GM21825 (cell line): ENCODE results near the gene SLC25A13.
A peak's percentile ranks its signal among the peaks of the same experiment; 100 is the strongest.

Source experiments
- ATAC-seq: cut with Tn5 transposase; IDR thresholded peaks from one replicate; pipeline ENCODE4 v1.9.1; 2021; ENCODE audit warnings: mild to moderate bottlenecking, moderate library complexity; ENCODE audit not compliant: unreplicated experiment

Gene SLC25A13

DNA sequence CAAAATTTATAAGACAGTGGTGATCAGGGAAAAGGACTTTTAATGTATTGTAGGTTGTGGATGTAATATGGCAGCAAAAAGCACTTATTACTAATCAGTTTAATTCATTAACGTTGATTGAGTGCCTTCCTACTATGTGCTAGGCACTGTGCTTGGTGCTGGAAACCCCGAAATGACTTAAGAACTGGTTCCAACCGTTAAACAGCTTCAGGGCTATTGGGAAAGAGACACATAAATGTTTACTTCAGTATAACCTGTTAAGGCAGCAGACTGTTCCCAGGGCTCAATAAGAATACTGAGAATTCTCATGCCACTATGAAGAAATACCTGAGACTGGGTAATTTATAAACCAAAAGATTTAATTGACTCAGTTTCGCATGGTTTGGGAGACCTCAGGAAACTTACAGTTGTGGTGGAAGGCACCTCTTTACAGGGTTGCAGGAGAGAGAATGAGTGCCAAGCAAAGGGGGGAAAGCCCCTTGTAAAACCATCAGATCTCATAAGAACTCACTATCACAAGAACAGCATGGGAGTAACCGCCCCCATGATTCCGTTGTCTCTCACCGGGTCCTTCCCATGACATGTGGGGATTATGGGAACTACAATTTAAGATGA lies 1.1 kb upstream of the SLC25A13 start:
- no peak for ATAC-seq

DNA sequence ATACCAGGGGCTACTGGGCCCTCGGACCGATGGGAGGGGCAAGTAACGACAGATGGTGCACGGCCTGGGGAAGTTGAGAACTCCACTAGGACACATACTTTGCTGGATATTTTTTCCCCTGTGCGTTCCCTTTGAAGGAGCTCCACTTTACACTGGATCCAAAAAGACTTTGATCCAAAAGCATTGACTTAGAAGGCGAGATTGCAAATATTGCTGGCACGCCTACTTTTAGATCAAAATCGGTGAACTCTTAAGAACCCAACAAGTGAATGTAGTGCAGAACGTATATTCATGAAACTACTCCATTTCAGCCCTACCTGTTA lies 436 bp upstream of the SLC25A13 start:
- ATAC-seq: no peak

- ATAC-seq: peak; percentile 44
Measured at GRCh38 chr7:96321031-96321657, 754 bp downstream of the SLC25A13 start.

DNA sequence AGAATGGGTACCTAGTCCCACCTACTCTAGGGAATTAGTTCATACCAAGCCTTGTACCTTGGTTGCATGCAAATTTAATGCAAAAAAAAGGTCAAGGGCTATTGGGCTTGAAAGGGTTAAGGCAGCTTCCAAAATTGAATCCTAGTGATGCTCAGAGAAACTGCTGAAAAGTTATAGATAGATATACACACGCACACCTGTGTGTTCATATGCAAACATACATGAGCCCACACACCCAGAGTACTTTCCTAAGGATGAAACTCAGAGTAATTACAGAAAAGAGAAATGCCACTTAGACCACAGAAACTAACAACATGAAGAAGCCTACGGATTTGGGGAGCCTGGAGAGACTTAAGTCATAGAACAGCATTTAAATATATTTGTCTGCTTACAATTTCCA lies 1.5 kb downstream of the SLC25A13 start:
- peak; percentile 39 for ATAC-seq

DNA sequence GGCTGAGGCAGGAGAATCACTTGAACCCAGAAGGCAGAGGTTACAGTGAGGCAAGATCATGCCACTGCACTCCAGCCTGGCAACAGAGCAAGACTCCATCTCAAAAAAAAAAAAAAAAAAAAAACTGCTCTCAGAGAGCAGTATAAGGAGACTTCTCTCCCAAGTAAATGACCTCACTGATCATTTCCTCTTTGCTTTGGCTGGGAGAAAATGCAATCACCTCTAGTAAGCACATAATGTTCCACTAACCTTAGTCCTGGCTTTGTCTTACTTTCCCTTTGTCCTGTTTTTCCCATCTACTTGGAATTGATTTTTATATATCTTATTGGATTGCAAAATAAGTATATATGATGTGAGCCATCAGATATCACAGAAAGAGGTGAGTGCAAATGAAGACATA lies 2.5 kb downstream of the SLC25A13 start:
- no peak for ATAC-seq

- ATAC-seq: no peak
Measured at GRCh38 chr7:96316949-96317348, 4.9 kb downstream of the SLC25A13 start.

GRCh38 chr7:96315125-96315512 lies 6.8 kb downstream of the SLC25A13 start:
- no peak for ATAC-seq

DNA sequence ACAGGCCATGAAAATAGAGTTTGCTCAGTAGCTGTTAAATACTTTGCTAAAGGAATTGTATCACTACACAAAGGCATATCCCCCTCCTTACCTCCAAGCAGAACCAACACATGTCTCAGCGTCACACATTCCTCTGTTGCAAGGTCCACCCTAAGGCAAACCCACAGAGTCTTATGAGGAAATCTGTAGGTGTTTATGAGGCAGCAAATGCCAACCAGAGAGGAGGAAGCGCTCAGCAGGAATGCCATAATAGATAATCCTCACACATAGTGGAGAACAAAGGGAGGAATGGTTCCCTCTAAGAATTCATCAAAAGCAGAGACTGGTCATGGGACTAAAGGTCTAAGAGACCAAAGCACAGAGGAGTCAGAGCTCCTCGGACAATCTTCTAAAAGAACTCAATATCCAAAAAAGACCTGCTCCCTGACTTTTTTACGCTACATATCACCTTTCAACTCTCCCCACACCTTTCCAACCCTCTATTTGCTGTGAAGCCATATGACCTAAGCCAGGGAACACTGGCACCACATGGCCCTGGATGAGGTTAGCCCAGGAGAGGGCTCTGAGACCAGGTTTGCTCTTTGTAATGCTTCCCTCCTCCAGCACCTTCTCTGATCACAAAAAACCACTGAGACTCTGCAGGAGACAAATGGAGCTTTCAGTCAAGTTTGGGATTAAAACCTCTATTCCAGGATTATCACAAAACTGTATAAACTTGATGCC lies 7.3 kb downstream of the SLC25A13 start:
- no peak for ATAC-seq

GRCh38 chr7:96313940-96314339 lies 8.0 kb downstream of the SLC25A13 start:
- ATAC-seq: no peak

DNA sequence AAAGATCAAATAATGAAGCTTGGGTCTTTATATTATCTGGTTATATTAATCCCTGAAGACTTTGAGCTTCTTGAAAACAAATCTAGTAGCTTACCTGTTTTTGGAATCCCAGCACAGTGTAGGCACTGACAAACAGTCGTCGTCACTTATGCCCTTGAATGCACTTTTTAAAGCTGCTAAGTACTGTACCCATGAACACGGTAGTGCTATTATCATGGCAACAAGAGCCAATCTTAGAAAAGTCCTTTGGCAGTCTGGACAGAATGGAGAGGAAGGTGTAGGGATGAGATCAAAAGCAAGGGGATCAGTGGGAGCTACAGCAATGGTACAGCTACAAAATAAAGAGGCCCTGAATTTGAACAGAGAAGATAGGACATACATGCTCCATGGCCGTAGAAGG lies 9.4 kb downstream of the SLC25A13 start:
- ATAC-seq: no peak

DNA sequence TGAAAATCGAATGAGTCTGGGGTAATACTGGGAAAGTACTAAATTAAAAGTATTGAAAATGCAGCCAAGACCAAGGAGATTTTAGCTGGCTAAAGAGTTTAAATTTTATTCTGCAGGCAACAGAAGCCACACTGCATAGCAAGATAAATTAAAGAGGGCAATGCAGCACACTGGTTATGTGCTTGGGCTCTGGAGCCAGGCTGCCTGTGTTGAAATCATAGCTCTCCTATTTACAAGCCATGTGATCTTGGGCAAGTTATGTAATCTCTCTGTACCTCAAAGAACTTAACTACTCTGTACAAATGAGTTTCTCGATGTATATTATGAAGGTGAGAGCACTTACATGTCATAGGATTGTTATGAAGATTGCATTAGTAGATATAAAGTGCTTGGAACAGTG lies 9.9 kb downstream of the SLC25A13 start:
- ATAC-seq: no peak

GRCh38 chr7:96310110-96310509 lies 11.8 kb downstream of the SLC25A13 start:
- no peak for ATAC-seq

GRCh38 chr7:96308950-96309263 lies 13.0 kb downstream of the SLC25A13 start:
- no peak for ATAC-seq

- no peak for ATAC-seq
Measured at GRCh38 chr7:96308253-96308949, 13.5 kb downstream of the SLC25A13 start.

DNA sequence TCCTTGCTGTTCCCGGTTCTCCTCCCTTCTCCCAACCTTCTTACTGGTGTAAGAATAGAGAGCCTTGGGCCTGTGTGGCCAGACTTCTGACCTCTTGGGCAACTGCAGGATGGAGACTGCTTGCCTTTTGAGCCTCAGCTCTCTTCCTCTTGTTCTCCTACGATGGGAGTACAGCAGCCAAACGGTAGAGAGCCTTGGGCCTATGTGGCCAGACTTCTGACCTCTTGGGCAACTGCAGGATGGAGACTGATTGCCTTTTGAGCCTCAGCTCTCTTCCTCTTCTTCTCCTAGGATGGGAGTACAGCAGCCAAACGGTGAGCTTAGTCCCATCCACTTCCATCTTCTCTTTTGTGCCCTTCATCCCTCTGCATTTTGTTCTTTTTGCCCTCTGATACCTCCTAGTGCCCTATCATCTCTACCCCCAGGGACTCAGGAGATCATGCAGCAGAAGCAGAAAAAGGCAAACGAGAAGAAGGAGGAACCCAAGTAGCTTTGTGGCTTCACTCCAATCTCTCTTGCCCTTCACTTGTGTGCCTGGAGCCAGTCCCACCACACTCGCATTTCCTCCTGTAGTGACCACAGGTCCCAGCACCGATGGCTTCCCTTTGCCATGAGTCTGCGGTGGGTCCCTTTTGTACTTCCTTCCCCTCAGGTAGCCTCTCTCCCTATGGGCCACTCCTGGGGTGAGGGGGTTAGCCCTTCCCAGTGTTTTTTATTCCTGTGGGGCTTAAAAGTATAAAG lies 15.3 kb downstream of the SLC25A13 start:
- ATAC-seq: peak; percentile 38

DNA sequence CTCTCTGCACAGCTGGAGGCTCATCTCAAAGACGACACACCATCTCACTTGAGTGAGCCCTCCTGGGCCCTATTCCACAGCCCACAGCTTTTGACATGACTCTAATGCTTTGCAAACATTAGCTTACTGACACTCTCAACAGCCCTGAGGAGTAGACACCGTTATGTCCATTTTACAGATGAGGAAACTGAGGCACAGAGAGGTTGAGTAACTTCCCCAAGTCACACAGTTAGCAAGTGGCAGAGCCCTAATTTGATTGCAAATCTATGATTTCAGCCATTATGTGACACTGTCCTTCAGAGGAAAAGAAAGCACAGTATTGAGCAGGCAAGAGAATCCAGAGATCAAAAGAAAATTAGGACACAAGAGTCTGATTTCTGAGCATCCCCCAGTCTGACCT lies 16.0 kb downstream of the SLC25A13 start:
- no peak for ATAC-seq

DNA sequence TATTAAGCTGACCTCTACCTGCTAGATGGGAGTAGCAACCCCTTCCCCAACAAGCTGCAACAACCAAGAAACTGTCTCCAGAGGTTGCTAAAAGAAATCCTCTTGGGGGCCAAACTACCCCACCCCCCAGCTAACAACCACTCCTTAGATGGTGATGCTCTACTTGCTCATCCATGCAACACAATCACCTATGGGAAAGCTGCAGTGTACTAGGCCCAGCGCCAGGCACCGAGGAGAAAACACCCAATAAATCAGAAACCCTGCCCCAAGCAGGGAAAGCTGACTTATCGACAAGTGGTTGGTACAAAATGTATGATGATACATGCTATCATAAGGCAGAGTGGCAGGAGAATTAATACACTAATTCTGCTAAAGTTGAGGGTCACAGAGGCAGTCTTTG lies 17.3 kb downstream of the SLC25A13 start:
- no peak for ATAC-seq

GRCh38 chr7:96303686-96304443 lies 18.0 kb downstream of the SLC25A13 start:
- ATAC-seq: no peak

DNA sequence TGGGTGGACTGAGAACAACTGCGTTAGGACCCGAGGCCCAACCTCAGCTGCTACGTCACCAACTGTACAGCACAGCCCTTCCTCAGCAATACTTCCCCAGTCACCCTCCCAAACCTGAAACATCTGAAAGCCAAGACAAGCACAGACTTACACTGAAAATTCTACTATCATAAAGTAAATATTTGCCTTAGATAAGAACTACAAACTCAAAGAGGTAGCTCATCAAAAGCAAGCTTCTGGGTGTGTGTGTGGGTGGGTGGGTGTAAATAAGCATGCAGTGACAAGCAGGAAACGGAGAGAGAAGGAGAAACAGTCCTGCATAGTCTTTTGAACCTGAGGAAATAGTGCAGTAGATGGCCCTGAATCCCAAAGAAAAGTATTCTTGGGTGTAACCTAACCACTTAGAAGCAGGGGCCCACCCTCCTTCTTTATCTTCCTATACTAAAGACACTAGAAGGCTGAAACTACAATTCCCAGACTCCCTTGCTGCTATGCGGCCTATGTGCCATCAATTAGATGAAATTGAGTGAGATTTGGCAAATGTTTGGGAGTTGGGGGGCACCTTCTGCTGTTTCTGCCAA lies 18.7 kb downstream of the SLC25A13 start:
- no peak for ATAC-seq

DNA sequence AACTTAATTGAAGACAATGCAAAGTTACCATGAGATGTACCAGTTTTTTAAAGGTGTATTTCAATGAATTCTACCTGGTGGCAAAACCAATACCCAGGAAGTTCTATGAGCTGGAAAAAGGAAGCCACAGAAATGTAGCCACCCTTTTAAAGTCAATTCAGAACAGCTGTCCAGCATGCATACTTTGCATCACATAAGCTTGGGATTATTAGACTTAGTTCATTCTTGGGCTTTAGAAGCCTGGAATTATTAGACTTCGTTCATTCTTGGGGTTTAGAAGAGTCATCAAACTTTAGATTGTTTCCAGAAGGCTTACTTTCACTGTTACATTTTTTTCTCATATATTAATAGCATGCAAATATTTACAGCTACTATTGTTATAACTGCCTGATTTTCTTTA lies 20.9 kb downstream of the SLC25A13 start:
- no peak for ATAC-seq
